Right lobe of liver (tissue), 6 donors: ENCODE measurements around the gene IGF2BP1. TPM values are rescaled to one million over a fixed set of nuclear protein-coding genes. Genes with fewer than 3 reads are reported as not detected.
"Not testable (repeated sequence)": the region's sequence is repeated elsewhere in the genome, so short reads cannot be mapped to it uniquely, and the experiment has no call there.

Experiments used
- ATAC-seq, 4 donors: fragments of 200-7000 bp; cut with Tn5 transposase; one replicate each; pipeline ENCODE4 v1.9.1; 2020; ENCODE audit warnings: mild to moderate bottlenecking in 4 of 4, moderate library complexity in 4 of 4
- DNase-seq, 3 donors: peaks; one replicate each; pipeline ENCODE4 v3.0.0-alpha.2; 2020
- H3K27ac ChIP-seq, 3 donors: fragments of 200-600 bp; one replicate each; pipeline ENCODE4 v1.8.0; 2022
- H3K27me3 ChIP-seq, 2 donors: fragments of 200-600 bp; one replicate each; pipeline ENCODE4 v1.8.0; 2022
- H3K36me3 ChIP-seq, 4 donors: fragments of 200-600 bp; sonication (generic) in 1 of 4; one replicate each; pipeline versions ENCODE4 v1.5.1 to v1.8.0; 2017 to 2022; ENCODE audit warnings: control low read depth in 1 of 4
- H3K4me1 ChIP-seq, 4 donors: fragments of 200-600 bp; sonication (generic) in 1 of 4; one replicate each; pipeline versions ENCODE4 v1.5.1 to v1.8.0; 2017 to 2022; ENCODE audit warnings: control low read depth in 1 of 4
- H3K4me3 ChIP-seq, 3 donors: fragments of 200-600 bp; one replicate each; pipeline ENCODE4 v1.8.0; 2022
- H3K9me3 ChIP-seq, 4 donors: fragments of 200-600 bp; sonication (generic) in 1 of 4; one replicate each; pipeline versions ENCODE4 v1.5.1 to v1.8.0; 2017 to 2022; ENCODE audit warnings: control low read depth in 1 of 4
- POLR2A ChIP-seq: fragments of 450-650 bp; IDR thresholded peaks from one replicate; pipeline ENCODE4 v1.6.1; 2017; ENCODE audit warnings: antibody characterized with exemption, mild to moderate bottlenecking
- WGBS: methylation state at CpG from one replicate; pipeline ENCODE4 v1.1.6; 2018; ENCODE audit warnings: low coverage, low lambda C conversion rate; ENCODE audit not compliant: insufficient coverage; ENCODE audit errors: missing lambda C conversion rate; 5-methylcytosine and 5-hydroxymethylcytosine counted together
- intact Hi-C, 2 donors: fragments of 100-400 bp; cut with DNase I; formaldehyde crosslinking; loops; one replicate each; pipeline versions ENCODE4 v1.11.2 to v1.14.1; 2022
- total RNA-seq, 6 experiments: library from RNA; depleted of rRNA in 2 of 6; stranded (reverse); fragments of >200 nt in 2 of 6; fragmentation: NEBNext Ultra II Directional in 3 of 6; extraction: Animal tissue kit (Norgen Biotek cat#: 25700) in 3 of 6; gene quantifications; one replicate each; pipeline versions ENCODE4 v1.1.0 to v1.2.4, GENCODE V29; 2016 to 2023
- TF ChIP-seq, protein P1 (sequence below), 4 donors: fragments of 200-600 bp in 3 of 4; fragments of 450-650 bp in 1 of 4; IDR thresholded peaks; one replicate each; pipeline versions ENCODE4 v1.5.1 to v1.8.0; 2016 to 2022; ENCODE audit warnings: antibody characterized with exemption in 4 of 4, mild to moderate bottlenecking in 2 of 4
- donor health status: DM: no; HTN: yes; CAD: no.
- donor health status: DM: no; HTN: no; CAD: no.
- donor health status: DM: no; HTN: no; CAD: no.
- donor health status: DM: no; HTN: yes; CAD: no.
- donor health status: DM: no; HTN: yes; CAD: no.

IGF2BP1 gene
- total RNA-seq, 6 experiments from 2014 or later, result 0.56 TPM; not detected in 5

DNA sequence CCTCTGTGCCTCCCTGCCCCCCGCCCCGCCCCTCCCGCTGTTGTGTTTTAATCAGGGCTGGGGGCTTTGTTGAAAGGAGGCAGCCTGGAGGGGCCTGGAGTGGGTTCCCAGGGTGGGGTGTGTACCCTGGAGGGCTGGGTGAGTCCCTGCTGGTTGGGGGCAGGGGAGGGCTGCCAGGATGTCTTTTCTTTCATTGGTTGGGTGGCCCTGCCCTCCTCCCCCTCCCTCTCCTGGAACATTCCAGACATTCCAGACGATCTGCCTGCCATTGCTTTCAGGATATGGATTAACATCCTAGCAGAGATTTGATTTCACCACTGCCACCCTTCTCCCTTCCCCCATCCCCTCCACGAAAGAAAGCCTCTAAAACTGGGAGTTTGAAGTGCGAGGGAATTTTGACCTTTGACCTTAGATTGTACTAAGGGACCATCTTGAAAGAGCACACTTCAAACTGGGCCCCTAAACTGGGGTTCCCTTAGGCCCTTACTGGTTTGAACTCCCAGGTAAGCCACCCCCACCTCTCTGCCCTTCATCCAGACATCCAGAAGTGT is 25.3 kb downstream of the IGF2BP1 start:
- TF ChIP-seq, protein P1, sequence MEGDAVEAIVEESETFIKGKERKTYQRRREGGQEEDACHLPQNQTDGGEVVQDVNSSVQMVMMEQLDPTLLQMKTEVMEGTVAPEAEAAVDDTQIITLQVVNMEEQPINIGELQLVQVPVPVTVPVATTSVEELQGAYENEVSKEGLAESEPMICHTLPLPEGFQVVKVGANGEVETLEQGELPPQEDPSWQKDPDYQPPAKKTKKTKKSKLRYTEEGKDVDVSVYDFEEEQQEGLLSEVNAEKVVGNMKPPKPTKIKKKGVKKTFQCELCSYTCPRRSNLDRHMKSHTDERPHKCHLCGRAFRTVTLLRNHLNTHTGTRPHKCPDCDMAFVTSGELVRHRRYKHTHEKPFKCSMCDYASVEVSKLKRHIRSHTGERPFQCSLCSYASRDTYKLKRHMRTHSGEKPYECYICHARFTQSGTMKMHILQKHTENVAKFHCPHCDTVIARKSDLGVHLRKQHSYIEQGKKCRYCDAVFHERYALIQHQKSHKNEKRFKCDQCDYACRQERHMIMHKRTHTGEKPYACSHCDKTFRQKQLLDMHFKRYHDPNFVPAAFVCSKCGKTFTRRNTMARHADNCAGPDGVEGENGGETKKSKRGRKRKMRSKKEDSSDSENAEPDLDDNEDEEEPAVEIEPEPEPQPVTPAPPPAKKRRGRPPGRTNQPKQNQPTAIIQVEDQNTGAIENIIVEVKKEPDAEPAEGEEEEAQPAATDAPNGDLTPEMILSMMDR (IDR thresholded peaks at IDR 0.05), result no peak
- TF ChIP-seq POLR2A, result no peak
- Histone ChIP-seq H3K4me1 (no peaks in the 10 kb centered on the region), H3K27me3 (no peaks in the 10 kb centered on the region), H3K9me3 (no peaks in the 10 kb centered on the region), H3K36me3 (no peaks in the 10 kb centered on the region), H3K27ac (no peak overlapping the region), H3K4me3 (no peak overlapping the region)
- DNase-seq (no peak), ATAC-seq (peak in 1 of 4 donors; percentile 18)
- intact Hi-C loops, result no loop called here
- WGBS, result 55% methylated on average over 4 of the region's 6 CpGs

DNA sequence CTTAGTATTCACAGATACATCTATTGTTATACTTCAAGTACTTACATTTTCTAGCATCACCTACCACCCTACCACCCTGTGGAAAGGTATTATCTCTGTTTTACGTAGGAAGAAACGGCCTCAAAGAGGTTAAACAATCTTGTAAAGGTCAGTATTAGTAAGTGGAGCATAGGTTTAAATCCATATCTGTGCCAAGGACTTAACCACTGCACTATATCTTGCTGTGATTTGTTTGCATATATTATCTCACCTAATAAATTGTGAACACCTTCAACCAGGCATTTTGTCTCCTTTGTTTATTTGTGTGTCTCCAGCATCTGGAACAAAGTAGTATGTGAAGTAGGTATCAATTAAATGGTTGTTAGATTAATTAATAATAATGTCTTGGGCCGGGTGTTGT is 27.3 kb downstream of the IGF2BP1 start:
- no peak overlapping the region for H3K27ac ChIP-seq
- H3K36me3 ChIP-seq, result no peaks in the 10 kb centered on the region
- ATAC-seq, result no peak
- H3K9me3 ChIP-seq, result no peaks in the 10 kb centered on the region
- TF ChIP-seq, protein P1 (IDR thresholded peaks at IDR 0.05), result no peak
- no peak for TF ChIP-seq POLR2A
- WGBS, result 48% methylated on average over 3 of the region's 3 CpGs
- H3K4me3 ChIP-seq, result no peak overlapping the region
- intact Hi-C loops, result no loop called here
- no peak for DNase-seq
- no peaks in the 10 kb centered on the region for H3K4me1 ChIP-seq
- no peaks in the 10 kb centered on the region for H3K27me3 ChIP-seq

- H3K36me3 ChIP-seq, ATAC-seq, DNase-seq, intact Hi-C loops, H3K27ac ChIP-seq, H3K9me3 ChIP-seq, H3K27me3 ChIP-seq, H3K4me3 ChIP-seq, H3K4me1 ChIP-seq: not testable (repeated sequence)
- 52% methylated on average over 4 of the region's 4 CpGs for WGBS
These were observed 29.3 kb downstream of the IGF2BP1 start for GRCh38 chr17:49026447-49026846.

GRCh38 chr17:49028271-49028670 is 31.1 kb downstream of the IGF2BP1 start:
- no peaks in the 10 kb centered on the region for H3K9me3 ChIP-seq
- ATAC-seq (no peak), DNase-seq (no peak)
- no peak overlapping the region for H3K4me3 ChIP-seq
- WGBS, result 33% methylated on average over 1 of the region's 1 CpG
- H3K27me3 ChIP-seq, result no peaks in the 10 kb centered on the region
- H3K27ac ChIP-seq, result no peak overlapping the region
- TF ChIP-seq POLR2A, result no peak
- TF ChIP-seq, protein P1 (IDR thresholded peaks at IDR 0.05), result no peak
- H3K36me3 ChIP-seq, result no peaks in the 10 kb centered on the region
- intact Hi-C loops, result no loop called here
- H3K4me1 ChIP-seq, result no peaks in the 10 kb centered on the region

DNA sequence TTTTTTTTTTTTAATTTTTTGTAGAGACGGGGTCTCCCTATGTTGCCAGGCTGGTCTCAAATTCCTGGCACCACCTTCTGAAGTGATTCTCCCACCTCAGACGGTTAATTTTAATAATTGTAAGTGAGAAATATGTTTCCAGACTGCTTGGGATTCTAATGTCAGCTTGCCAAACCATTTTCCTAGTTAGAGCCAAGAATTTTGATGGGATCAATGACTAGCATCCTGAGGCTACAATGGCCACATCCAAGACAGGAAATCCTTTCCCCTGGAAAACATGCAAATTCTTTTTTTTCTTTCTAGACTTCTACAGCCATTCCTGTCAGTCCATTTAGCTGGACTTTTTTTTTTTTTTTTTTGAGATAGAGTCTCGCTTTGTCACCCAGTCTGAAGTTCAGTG is 32.6 kb downstream of the IGF2BP1 start:
- ATAC-seq (peak in 1 of 4 donors; percentile 29), DNase-seq (no peak)
- Histone ChIP-seq H3K27me3 (no peaks in the 10 kb centered on the region), H3K4me3 (no peak overlapping the region), H3K4me1 (no peaks in the 10 kb centered on the region), H3K36me3 (no peaks in the 10 kb centered on the region), H3K9me3 (no peaks in the 10 kb centered on the region), H3K27ac (no peak overlapping the region)
- 57% methylated on average over 3 of the region's 3 CpGs for WGBS
- no peak for TF ChIP-seq POLR2A
- TF ChIP-seq, protein P1 (IDR thresholded peaks at IDR 0.05), result no peak
- intact Hi-C loops, result loop anchor here in 1 of 2 donors (10.0 kb wide), 1 partner anchor 145 kb away; no protein-coding TSS in a partner anchor
